ENCODE data around the gene PRIMPOL.
"Not testable (repeated sequence)": the region's sequence is repeated elsewhere in the genome, so short reads cannot be mapped to it uniquely, and the experiment has no call there.

PRIMPOL gene

DNA sequence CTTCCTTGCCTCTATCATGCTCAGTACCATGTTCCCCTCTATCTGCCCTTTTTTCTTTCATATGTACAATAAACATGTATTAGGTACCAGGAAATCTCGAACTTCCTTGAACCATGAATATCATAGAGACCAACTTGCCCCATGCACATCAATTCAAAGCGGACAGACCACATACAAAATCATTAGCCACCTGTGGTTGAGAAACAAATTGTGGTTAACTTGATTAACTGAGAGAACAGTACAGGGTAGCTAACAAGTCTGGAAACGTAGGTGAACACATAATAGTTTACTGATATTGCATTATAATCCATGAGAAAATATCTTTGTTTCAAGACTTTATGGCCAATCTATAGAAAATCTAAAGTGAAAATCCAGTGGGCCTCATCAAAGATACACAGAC, 8.5 kb upstream of the PRIMPOL start:
- no peak for DNase-seq (ENCODE audit: low read depth)

DNA sequence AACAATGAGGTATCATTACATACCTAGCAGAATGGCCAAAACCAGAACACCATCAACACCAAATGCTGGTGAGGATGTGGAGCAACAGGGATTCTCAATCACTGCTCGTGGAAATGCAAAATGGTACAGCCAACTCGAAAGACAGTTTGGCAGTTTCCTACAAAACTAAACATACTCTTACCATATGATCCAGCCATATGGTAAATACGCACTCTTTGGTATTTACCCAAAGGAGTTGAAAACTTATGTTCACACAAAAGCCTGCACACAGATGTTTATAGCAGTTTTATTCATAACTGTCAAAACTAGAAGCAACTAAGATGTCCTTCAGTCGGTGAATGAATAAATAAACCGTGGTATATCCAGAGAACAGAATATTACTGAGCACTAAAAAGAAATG, 8.1 kb upstream of the PRIMPOL start:
- DNase-seq (ENCODE audit: low read depth) = no peak

DNA sequence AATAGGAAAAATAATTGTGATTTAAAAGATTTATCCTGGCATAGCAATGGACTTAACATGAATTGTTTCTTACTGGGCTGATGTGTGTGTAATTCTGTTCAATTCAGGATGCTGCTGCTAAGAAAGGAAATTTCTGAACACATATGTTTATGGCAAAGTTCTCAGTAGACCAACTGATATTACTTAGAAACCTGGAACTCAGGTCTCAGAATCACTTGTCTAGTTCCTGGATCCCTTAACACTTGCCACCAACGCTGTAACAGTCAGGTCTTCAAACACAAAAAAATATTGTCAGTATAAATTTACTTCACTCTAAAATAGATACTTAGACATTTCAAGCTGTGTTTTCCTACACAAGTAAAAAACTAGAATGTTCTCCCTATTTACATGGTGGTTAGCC, 5.8 kb upstream of the PRIMPOL start:
- no peak for DNase-seq (ENCODE audit: low read depth)

DNA sequence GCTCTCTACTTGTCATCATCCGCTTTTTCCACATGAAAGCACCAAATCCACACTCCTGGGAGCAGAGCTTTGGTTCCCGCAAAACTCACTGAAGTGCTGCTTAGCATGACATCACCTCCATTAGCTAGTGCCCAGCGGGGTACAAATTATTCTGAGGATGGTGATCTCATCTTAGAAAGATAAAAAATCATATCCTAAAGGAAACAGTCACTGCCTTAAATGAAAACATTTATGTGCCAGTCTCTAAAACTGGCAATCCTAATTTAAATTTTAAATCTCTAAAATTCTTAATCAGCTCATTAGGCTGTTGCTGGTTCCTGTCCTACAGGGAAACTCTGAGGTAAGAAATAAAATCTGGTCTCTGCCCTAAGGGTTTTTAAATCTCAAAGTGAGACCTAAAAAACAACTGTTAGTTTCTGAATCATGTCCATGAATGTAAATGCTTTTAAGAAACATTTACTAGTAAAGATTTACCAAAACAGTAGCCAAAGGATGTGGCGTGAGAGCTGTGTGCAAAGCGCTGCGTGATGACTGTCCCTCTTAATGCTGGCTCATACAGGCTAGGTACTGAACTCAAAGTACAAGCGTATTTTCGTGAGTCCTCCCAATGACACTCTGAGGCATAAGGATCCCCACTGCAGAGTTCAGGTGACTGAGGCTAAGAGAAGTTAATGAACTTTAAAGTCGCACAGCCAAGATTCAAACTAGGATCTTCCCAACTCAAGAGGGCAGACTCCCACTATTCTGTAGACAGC, 4.8 kb upstream of the PRIMPOL start:
- no peak for DNase-seq (ENCODE audit: low read depth)

- no peak for DNase-seq (ENCODE audit: low read depth)
These were observed 3.5 kb upstream of the PRIMPOL start for GRCh38 chr4:184645904-184646610.

DNA sequence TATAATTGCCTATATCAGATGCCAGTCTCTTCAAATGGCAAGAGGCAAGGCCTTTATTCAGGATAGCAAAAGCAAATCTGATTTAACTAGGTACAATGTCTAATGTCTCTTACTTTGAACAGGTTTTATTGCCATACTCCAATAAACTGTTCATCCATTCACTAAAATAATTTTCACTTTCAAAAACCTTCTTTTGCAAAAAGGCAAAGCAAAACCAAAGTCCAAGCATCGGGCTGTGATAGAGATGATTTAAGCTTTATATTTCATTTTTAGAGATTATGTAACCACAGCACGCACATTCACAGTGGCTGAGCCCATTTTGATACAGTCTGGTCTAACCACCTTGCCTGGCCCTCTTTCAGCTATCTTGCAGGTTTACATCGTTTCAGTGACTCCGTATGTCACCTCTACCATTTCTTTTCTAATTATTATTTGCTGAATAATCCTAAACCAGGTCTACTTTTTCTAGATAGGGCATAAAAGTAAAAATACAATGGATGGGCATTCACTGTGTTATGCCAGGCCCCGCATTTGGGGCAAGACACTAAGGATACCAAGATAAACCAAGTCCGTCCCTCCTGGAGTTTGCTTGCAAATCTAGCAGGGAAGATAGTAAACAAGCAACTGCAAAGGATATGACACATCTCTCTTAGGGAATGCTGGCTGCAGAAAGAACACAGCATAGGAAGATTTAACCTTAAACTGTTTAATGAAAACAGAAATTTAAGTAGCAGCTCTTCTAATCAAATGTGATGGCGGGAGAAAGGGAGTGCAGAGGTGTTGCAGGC, 2.1 kb upstream of the PRIMPOL start:
- DNase-seq (ENCODE audit: low read depth) = no peak

DNA sequence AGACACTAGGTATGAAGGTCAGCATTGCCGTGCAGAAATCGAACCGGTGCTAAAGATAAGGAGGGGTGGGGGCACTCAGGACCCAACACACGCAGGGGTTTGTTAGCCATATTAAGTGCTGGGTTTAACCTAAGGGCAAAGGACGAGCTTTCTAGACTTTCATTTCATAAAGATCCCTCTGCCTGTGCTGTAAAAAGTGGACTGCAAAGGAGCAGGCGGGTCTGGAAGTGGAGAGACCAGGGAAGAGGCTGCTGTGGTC, 1.6 kb upstream of the PRIMPOL start:
- DNase-seq (ENCODE audit: low read depth) = no peak

DNA sequence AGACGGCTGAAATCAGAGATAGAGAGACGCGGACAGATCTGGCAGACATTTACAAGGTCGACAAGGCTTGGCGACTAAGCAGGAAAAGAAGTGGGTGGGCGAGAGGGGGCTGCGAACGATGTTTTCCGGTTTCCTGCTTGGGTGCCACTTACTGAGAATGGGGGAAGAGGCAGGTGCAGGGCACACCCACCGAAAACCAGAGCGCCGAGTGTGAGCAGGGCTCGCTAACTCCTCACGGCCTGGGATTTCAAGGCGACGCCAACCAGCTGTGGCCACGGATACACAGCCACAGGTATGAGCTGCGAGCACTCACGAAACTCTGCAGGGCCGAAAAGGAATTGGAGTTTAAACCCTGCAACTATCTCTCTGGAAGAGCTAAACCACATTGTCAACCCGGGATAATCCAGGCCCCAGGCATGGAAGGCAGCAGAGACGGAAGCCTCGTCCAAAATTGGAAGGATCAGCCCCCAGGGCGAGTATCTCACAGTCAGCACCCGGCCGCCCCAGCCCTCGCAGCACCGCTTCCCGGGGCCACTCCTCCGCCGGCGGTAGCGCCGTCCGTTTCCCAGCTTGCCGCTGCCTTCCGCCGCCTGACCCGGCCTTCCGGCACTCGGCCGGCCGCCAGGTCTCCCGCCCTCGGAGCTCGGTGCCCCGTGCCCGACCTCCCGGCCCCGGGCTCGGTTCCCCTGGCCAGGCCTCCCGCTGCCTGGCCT, 1.1 kb upstream of the PRIMPOL start:
- DNase-seq (ENCODE audit: low read depth) = no peak

DNA sequence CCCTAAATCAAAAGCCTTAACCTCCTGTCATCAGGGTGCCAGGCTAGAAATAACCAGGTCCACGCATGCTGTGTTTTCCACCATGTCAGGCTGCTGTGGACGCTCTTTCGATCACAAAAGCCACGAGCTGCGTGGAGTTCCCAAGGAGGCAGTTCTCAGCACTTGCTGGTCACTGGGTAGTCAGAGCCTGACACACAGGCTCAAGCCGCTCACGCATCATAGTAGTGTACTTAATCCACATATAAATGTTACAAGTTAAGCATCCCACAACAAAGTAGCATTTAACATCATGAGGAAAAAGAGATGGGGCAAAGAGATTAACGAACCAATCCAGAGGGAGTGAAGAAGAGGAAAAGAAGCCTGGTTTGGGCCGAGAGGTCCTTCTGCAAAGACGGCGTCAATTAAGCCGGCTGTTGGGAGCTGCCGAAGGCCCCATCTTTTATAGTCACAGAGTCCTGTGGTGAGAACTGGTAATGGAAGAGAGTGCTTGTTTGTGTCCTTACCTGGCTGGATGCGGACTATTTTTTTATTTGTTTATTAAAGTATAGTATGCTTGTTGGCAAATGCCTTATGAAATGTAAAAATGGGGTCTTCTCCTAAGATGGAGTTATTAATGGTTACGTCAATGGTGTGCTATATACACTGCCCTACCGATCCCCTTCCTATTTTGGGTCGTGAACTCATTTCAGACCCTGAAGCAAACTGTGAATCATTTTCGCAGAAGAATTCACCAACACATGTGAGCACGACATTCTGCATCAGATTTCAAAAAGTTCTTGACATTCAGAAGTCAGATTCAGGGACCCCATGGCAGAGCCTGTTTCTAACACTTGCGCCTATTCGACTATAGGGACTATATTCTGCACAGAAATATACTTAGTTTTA, 675 bp downstream of the PRIMPOL start:
- DNase-seq (ENCODE audit: low read depth) = no peak

DNA sequence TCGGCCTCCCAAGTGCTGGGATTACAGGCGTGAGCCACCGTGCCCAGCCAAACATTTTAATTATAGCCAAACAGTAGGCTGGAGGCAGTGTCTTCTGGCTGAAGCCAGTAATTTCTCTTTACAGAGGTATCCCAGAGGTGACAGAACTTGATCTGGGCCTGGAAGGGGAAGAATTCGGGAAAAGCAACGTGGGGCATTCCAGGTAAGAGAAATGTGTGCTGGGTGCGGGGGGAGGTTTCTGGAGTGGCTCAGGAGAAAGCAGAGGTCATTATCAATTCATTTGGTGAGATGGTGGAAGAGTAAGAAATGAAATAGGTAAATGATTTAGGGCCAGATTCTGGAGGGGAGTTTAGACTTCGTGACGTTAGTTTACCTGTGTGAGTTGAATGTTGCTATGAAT, 2.4 kb downstream of the PRIMPOL start:
- DNase-seq (ENCODE audit: low read depth) = no peak

- DNase-seq (ENCODE audit: low read depth) = not testable (repeated sequence)
These were observed 3.1 kb downstream of the PRIMPOL start for GRCh38 chr4:184652681-184653080.

GRCh38 chr4:184653650-184654049, 4.1 kb downstream of the PRIMPOL start:
- DNase-seq (ENCODE audit: low read depth) = peak; percentile 45

GRCh38 chr4:184655889-184656869, 6.6 kb downstream of the PRIMPOL start:
- no peak for DNase-seq (ENCODE audit: low read depth)

DNA sequence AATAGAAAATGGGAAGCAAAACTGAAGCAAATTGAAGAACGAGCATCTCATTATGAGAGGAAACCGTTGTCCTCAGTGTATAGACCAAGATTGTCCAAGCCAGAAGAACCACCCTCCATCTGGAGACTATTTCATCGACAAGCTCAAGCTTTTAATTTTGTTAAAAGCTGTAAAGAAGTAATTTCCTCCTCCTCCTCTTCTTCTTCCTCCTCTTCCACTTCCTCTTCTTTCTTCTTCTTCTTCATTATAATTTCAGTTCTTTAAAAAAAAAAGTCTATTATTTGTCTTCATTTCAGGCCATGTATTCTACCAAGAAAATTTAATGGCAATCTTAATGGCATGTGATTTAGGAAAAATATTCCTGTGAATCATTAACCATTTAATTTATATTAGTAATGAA, 7.6 kb downstream of the PRIMPOL start:
- DNase-seq (ENCODE audit: low read depth) = no peak

- DNase-seq (ENCODE audit: low read depth) = not testable (repeated sequence)
These were observed 8.3 kb downstream of the PRIMPOL start for GRCh38 chr4:184657820-184658219.

DNA sequence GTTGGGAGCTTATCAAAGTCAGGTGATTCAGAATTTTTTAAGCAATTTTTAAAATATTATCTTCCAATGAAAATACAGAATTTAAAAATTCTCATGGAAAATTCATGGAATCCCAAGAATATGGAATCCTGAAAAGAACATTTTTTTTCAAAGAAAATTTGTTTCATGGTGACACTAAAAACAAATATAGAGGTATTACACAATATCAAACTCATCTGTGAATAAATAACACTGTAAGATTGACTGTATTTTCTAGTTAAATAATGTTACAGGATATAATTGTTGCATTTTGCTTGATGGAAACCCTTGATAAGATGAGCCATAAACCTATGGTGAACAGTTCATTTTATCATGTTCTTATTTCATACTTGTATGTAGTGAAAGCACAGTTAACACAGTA, 11.4 kb downstream of the PRIMPOL start:
- DNase-seq (ENCODE audit: low read depth) = no peak

DNA sequence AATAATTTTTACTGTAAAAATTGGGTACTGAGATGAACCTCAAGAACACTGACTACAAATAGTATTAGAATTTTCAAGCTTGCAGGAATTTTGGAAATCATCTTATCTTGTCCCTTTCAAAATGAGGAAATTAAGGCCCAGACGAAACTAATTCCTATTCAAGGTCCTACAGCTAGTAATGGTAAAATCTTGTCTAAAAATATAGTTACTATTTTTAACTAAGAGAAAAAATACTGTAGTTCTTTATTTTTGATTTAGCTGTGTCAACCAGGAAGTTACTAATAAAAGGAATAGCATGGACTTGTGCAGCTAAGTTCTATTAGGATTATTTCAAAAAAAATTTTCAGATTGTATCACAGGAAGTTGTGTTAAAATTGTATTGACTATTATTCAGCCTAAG, 12.7 kb downstream of the PRIMPOL start:
- no peak for DNase-seq (ENCODE audit: low read depth)

- DNase-seq (ENCODE audit: low read depth) = no peak
These were observed 15.1 kb downstream of the PRIMPOL start for GRCh38 chr4:184664445-184665210.

DNA sequence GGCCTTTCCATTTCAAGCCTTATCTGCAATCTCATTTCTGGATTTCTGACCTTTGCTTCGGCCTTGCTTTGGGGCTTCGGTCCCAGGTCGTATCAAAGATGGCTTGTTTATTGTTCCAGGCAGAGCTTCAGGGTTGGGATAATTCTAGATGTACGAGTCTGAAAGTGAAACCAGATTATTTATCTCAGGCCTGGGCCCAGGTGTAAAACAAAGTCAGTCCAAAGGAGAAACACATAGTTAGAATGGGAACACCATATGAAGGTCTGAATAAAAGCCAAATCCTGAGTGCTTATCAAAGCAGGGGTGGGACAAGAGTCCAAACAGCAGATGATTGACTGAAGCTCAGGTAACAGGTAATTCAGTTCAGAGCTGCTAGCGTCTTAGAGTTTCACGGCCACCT, 17.1 kb downstream of the PRIMPOL start:
- DNase-seq (ENCODE audit: low read depth) = no peak

DNA sequence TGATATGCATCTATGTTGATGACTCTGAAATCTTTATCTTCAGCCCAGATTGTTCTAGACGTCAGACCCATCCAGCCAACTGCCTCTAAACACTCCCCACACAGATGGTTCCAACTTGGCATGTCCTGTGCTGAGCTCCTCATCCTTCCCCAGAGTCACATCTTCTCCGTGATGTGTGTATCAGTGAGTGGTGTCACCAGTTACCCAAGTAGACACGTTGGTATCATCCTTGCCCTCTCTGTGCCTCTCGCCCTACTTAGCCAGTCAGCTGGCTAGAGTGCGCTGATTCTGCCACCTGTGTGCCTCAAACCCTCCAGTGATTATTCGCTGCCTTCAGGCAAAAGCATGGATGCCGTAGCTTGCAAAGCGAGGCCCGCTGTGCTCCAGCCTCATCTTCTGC, 18.6 kb downstream of the PRIMPOL start:
- DNase-seq (ENCODE audit: low read depth) = no peak
